ENCODE measurements around the gene LSM12.

Gene LSM12

DNA sequence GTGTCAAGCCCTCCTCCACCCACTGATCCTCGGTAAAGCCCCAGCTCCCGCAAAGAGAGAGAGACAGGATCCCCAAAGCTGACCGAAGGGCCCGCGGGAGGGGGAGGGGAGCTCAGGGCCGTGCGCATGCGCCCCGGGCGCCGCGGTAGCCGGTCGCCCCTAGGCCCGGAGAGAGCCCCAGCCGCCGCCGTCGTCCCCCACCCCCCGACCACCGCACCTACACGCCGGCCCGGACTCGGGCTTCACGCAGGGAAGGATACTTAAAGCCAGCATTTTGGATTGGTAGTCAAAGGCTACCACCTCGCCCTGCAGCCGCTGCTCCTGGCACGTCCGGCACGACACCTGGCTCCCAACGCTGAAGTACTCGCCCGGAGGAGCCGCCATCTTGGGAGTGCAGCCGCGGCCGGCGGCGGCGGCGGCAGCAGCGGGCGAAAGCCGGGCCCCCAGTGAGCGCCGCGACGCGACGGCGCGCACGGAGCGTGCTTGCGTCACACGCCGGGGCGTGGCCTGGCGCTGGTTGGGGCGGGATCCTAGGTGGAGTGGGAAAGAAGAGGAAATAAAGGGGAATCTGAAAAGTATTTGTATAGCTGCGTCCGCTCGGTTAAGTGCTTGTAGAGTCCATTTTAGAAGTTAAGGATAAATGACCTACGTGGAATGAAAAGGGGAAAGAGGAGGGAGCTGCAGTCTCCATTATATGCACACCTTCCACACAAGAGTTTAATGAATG is at the start of gene LSM12:
Gene LSM12 (minus strand): TSS at position 468 of the 727 bp plus-strand sequence. CDS start 84 bp downstream, at position 384.
- in situ Hi-C loops (cut with HindIII; ENCODE audit: low sequenced_read_pairs) = no loop called here
- TF ChIP-seq, protein P1, sequence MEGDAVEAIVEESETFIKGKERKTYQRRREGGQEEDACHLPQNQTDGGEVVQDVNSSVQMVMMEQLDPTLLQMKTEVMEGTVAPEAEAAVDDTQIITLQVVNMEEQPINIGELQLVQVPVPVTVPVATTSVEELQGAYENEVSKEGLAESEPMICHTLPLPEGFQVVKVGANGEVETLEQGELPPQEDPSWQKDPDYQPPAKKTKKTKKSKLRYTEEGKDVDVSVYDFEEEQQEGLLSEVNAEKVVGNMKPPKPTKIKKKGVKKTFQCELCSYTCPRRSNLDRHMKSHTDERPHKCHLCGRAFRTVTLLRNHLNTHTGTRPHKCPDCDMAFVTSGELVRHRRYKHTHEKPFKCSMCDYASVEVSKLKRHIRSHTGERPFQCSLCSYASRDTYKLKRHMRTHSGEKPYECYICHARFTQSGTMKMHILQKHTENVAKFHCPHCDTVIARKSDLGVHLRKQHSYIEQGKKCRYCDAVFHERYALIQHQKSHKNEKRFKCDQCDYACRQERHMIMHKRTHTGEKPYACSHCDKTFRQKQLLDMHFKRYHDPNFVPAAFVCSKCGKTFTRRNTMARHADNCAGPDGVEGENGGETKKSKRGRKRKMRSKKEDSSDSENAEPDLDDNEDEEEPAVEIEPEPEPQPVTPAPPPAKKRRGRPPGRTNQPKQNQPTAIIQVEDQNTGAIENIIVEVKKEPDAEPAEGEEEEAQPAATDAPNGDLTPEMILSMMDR (IDR thresholded peaks at IDR 0.05; ENCODE audit: low read depth, low read length) = no peak
- peak within 1 kb of the TSS; percentile 71 for H3K4me3 ChIP-seq (ENCODE audit: low read depth, low read length)
- DNase-seq (ENCODE audit: low read depth, low spot score) = peak; percentile 92

DNA sequence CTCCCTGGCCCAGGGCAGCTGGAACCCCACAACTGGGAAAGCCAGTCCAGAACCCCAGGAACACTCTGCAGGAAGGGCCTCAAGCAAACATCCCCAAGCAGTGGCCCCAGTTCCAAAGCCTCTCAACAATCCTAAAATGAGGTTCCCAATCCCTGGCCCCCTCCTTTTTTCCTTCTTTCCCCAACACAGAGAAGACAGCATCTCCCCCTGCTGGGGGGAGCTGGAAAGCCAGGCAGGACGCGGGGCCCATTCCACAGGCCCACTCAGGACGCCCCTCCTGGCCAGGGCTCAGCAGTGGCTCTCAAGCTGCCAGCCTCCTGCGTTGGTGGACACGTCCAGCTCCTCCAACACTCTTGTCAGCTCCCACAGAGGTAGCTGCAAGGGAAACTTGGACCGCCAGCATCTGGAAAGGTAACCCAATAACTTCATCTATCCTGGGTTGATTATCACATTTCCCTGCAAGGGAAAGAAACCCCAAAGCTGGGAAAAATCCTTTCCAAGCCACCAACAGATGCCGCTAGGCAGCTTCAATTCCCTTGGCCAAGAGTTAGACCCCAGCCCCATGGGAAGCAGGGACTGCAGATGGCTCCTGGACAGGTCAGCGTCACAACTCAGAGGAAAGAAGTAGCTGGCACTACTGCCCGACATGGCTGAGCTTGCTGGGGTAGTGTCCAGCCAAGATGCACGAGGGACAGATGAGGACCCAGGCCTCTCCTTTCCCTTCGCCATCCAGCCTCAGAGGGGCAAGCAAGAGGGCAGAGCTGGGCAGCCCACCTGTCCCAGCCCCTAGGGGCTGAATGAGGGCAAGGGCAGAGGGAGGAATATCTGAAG is 49.3 kb upstream of the LSM12 start:
- no peak overlapping the region for H3K4me3 ChIP-seq (ENCODE audit: low read depth, low read length)
- DNase-seq (ENCODE audit: low read depth, low spot score) = peak; percentile 50
- TF ChIP-seq, protein P1 (IDR thresholded peaks at IDR 0.05; ENCODE audit: low read depth, low read length) = peak; percentile 95
- in situ Hi-C loops (cut with HindIII; ENCODE audit: low sequenced_read_pairs) = no loop called here

DNA sequence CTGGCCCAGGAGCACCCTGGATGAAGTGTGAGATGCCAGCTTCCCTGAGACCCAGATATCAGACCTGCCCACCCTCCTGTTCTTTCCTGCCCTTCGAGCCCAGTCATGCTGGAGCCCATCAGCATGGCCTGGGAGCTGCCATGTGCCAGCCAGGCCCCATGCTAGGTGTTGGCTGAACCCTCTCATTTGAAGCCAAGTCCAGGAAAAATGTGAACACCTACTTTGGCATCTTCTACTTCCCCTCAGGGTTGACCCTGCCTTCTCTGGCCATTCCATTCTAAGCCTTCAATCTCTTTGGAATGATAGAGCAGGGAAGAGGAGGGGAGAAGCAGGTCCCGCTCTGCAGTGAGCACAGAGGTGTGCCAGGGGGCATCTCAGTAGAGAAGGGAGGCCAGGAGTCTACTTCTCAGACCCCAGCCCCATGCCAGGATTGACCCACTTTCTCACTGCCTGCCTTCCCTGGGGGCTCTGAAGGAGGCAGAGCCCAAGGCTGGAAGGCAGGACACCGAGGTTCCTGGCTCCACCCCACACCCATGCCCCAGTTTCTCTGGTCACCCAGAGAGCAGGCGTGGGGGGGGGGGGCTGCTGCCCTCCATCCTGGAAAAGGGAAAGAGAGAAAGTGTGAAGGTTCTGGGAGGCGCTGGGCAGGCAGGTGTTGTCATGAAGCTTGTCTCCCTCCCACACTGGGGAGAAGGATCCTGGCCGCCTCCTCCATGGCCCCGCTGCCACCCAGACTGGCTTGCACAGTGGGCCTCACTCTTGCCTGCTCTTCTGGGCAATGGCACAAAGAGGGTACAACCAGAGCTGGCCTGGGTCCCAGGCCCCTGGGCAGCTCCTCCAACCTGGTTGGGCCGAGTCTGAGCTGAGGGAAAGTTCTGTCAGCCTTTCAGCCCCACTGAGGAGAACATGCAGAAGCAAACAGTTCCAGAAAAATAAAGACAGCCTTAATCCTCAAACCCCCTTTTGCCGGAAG is 47.7 kb upstream of the LSM12 start:
- TF ChIP-seq, protein P1 (IDR thresholded peaks at IDR 0.05; ENCODE audit: low read depth, low read length) = no peak
- in situ Hi-C loops (cut with HindIII; ENCODE audit: low sequenced_read_pairs) = no loop called here
- no peak overlapping the region for H3K4me3 ChIP-seq (ENCODE audit: low read depth, low read length)
- DNase-seq (ENCODE audit: low read depth, low spot score) = no peak

DNA sequence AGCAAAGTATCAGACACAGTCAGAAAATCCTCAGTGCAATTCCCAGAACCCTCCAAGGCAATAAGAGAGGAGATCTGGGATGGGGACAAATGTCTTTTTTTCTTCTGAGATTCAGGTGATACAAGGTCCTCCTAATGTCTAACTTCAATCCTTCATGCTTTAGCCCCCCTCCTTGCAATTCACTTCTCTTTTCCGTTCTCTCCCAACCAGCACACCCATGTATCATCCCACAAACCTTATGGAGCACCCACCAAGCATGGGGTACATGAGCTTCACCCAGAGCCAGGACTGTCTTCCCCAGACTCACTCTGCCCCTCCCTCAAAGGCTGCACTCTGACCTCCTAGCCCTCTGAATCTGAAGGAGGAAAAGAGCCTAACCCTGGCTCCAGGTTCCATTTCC is 46.9 kb upstream of the LSM12 start:
- TF ChIP-seq, protein P1 (IDR thresholded peaks at IDR 0.05; ENCODE audit: low read depth, low read length) = no peak
- in situ Hi-C loops (cut with HindIII; ENCODE audit: low sequenced_read_pairs) = no loop called here
- no peak overlapping the region for H3K4me3 ChIP-seq (ENCODE audit: low read depth, low read length)
- DNase-seq (ENCODE audit: low read depth, low spot score) = no peak

DNA sequence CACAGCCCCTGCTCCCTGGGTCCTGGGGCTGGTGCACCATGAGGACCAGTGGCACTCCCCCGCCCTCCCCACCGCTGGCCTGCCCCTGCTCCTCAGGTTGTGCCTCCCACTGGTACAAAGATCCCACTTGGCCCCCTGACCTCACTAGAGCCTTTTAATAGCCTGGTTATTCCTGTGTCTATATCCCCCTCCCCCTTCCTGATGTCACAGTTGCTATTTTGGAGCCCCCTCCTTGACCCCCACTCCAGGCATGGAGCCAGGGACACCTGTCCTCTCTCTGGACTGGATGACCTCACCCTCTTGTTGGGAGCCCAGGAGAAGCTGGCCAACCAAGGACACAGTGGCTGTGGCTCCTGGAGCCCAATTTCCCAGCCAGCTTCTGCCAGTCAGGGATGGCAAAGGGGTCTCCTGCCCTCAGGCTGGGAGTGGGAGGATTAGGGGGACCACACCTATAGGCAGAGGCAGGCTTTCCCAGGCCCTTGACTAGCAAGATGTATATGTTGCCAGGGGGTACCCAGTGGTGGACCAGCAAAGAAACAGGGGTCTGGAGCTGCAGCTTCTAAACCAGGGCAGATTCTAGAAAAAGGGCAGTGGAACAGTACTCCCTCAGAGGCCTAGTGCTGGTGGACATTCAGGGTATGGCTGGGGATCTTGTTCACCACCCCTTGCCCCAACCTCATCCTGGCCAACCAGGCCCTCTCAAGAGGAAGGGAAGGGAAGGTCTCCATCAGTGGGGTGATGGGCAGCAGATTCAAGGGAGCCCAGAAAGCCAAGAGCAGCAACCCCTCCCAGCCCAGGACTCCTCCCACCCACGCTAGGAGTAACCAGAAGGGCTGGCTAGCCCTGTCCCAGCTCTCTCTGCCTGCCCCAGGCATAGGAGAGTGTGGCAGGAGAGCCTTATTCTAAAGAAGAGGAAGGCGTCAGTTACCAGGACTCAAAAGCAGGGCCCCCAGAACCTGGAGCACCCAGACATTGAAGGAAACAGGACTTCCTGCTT is 46.1 kb upstream of the LSM12 start:
- TF ChIP-seq, protein P1 (IDR thresholded peaks at IDR 0.05; ENCODE audit: low read depth, low read length) = no peak
- in situ Hi-C loops (cut with HindIII; ENCODE audit: low sequenced_read_pairs) = no loop called here

More for the DNA sequence above, 46.1 kb upstream of the LSM12 start:
- H3K4me3 ChIP-seq (ENCODE audit: low read depth, low read length) = no peak overlapping the region
- no peak for DNase-seq (ENCODE audit: low read depth, low spot score)
